Measurements from ENCODE around the gene GPC3.

DNA sequence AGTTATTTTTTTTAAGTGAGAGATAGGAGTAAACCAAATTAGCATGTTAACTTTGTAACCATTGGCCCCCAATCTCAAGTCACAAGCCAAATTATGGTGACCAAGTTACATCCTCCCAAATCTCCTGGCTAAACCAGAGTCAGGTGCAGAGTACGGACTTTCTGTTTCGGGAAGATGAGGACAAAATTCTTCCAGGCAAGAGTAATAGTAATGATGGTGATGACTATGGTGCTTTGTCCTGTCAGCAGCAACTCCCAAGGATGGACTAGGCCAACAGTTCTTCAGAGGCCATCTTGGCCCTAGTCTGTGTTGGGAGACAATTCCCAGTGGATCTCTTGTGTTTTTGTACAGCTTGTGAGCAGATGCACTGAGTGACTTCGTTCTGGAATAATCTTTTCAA is 148.8 kb downstream of the GPC3 start:
- TF ChIP-seq, protein P1, sequence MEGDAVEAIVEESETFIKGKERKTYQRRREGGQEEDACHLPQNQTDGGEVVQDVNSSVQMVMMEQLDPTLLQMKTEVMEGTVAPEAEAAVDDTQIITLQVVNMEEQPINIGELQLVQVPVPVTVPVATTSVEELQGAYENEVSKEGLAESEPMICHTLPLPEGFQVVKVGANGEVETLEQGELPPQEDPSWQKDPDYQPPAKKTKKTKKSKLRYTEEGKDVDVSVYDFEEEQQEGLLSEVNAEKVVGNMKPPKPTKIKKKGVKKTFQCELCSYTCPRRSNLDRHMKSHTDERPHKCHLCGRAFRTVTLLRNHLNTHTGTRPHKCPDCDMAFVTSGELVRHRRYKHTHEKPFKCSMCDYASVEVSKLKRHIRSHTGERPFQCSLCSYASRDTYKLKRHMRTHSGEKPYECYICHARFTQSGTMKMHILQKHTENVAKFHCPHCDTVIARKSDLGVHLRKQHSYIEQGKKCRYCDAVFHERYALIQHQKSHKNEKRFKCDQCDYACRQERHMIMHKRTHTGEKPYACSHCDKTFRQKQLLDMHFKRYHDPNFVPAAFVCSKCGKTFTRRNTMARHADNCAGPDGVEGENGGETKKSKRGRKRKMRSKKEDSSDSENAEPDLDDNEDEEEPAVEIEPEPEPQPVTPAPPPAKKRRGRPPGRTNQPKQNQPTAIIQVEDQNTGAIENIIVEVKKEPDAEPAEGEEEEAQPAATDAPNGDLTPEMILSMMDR (IDR thresholded peaks at IDR 0.05; ENCODE audit: low read depth, low read length, poor library complexity, severe bottlenecking), result no peak
- TF ChIP-seq EZH2phosphoT487 (IDR thresholded peaks at IDR 0.05; ENCODE audit: borderline replicate concordance, low read length), result no peak

All from DOHH2 (cell line).